NCI-H510A (cell line): ENCODE results near the gene PPP2CA.

Experiments
- DNase-seq: peaks from one replicate; lab custom pipeline; 2025; lab: John Stamatoyannopoulos, UW

PPP2CA gene

DNA sequence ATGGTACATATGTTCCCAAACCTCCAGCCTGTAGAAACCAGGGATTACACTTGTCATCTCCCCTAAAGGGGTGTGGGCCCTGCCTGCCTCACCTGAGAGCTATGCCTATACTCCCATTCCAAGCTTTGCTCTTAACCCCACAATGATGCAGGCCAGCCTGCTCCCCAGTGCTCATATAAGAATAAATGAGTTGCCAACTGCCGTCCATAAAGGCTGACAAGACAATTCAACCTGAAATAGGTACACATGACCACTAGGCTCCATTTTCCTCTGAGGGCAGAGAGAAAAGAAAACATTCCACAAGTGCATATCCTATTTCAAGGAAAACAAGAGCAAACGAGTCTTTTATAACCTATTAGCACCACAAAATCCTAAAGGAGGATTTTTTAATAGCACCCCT is 77.6 kb downstream of the PPP2CA start:
- DNase-seq: no peak

DNA sequence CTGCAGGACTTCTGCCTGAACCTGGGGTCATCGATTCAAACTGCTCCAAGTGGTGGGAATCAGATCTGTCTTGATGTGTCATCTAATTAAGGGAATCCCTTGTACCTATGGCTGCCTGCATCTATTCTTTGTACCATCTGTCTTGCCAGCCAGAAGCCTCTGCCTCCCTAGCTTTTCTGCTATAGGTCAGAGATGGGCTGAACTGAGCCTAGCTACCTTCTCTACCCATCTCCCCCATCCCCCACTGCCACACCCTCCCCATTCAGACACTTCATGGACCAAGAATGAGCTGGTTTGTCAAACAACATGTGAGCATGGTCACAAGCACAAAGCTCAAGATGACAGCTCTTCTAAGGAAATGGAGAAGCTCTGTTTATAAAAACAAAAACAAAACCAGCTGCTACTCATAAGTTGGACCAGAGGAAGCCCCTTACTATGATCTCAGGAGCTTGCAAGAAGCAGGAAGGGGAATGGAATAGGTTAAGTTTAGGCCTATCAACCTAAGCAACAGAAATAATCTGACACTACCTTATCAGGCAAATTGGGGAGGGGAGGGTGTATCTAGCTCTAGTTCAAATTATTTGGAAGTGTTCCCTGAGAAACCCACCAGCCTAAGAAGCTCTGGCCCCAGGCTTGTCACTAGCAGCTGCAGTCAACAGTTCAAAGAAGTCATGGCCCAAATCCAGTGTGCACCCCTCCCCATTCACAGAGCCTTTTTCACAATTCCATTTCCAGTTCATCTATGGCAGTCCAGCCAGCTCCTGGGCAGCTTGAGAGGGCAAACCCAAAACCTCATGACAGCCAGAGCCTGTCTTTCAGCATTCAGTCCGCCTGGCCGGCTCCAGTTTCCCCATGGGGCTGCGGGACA is 79.0 kb downstream of the PPP2CA start:
- DNase-seq: no peak

DNA sequence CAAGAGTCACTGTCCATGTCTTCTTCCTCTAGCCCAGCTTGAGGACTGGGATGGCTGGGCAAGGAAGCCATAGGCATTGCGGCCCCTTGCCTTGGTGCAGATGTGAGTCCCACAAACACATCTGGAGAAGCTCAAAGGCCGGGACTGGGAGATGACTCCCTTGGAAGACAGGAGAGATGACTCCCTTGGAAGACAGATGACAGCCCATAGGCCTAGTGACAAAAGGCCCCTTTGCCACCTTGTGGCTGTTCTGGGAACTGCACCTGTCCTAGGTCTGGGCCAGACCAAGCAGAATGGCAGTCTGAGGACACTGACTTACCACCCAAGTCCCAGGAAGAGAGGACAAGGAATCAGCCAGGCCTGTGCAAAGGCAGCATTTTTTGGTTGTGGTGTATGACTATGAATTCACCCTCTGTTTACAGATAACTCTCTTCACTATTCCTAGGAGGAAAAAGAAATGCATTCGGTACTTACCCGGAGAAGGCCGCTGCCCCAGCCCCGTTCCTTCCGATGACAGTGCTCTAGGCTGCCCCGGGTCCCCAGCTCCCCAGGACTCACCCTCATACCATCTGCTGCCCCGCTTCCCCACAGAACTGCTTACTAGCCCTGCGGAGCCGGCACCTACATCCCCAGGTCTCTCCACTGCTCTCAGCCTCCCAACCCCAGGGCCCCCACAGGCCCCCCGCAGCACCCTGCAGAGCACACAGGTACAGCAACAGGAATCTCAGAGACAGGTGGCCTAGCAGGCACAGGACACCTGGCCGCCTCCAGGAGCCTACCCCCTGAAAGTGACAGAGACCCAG is 79.9 kb downstream of the PPP2CA start:
- DNase-seq: no peak

DNA sequence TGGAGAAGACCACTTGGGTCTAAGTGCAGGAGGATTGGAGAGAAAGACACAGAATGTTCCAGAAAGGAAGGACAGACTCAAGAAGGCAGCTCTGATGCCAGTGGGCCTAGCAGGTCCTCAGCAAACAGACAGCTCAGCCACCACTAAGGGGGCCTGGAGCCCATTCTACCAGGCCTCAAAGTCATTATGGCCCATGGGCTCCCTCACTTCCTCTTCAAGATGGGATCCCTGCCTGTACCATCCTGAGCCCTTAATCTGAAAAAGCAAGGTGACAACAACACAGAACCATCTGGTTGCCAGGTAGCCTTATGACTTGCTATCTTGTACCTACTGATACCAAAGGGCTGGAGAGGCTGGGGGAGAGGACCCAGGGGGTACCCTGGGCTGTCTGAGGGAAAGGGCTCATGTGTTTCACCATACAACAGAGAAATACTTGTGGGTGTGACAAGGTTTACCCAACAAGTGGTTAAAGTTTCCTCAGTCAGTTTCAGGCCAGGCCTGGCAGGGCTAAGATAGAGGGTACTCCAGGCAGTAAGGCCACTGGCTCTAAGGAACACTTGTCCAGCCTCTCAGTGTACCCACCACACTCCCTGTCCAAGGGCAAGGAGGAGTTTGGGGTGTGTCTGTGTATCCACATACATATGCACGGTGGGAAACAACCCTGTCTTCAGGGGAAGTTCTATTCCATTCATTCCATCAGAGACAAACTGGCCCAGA is 80.7 kb downstream of the PPP2CA start:
- no peak for DNase-seq
